Glutamatergic neuron (in vitro differentiated cells): ENCODE measurements around the gene NUAK1. TPM values are rescaled to one million over a fixed set of nuclear protein-coding genes. Genes with fewer than 3 reads are reported as not detected.

ENCODE experiments used
- DNase-seq: peaks from one replicate; pipeline ENCODE4 v3.0.0; 2022
- H3K27ac Mint-ChIP-seq: one replicate; pipeline ENCODE4 v1.8.0; 2020; ENCODE audit warnings: mild to moderate bottlenecking, mixed read lengths, inconsistent platforms; ENCODE audit not compliant: unreplicated experiment
- H3K27me3 Mint-ChIP-seq: one replicate; pipeline ENCODE4 v1.8.0; 2020; ENCODE audit warnings: mild to moderate bottlenecking, moderate library complexity, mixed read lengths, inconsistent platforms; ENCODE audit not compliant: unreplicated experiment
- H3K36me3 Mint-ChIP-seq: one replicate; pipeline ENCODE4 v1.8.0; 2020; ENCODE audit warnings: mild to moderate bottlenecking, mixed read lengths, inconsistent platforms; ENCODE audit not compliant: unreplicated experiment
- H3K4me1 Mint-ChIP-seq: one replicate; pipeline ENCODE4 v1.8.0; 2020; ENCODE audit warnings: mild to moderate bottlenecking, low read depth, mixed read lengths, inconsistent platforms; ENCODE audit not compliant: unreplicated experiment
- H3K4me3 Mint-ChIP-seq: one replicate; pipeline ENCODE4 v1.8.0; 2020; ENCODE audit warnings: mild to moderate bottlenecking, mixed read lengths, inconsistent platforms; ENCODE audit not compliant: unreplicated experiment
- H3K9me3 Mint-ChIP-seq: one replicate; pipeline ENCODE4 v1.8.0; 2020; ENCODE audit warnings: mild to moderate bottlenecking, moderate library complexity, mixed read lengths, inconsistent platforms; ENCODE audit not compliant: unreplicated experiment
- total RNA-seq: library from RNA; stranded (reverse); fragmentation: NEBNext Ultra II Directional; extraction: Animal tissue kit (Norgen Biotek cat#: 25700); gene quantifications from one replicate; pipeline ENCODE4 v1.2.1, GENCODE V29; 2021; ENCODE audit not compliant: unreplicated experiment
- TF ChIP-seq, protein P1 (sequence below): fragments of 200-600 bp; sonication (generic); IDR thresholded peaks from one replicate; pipeline ENCODE4 v1.5.0; 2021; ENCODE audit not compliant: partially characterized antibody, unreplicated experiment

NUAK1 gene
- total RNA-seq, 1 donor from 2014 or later: 18.8 TPM

DNA sequence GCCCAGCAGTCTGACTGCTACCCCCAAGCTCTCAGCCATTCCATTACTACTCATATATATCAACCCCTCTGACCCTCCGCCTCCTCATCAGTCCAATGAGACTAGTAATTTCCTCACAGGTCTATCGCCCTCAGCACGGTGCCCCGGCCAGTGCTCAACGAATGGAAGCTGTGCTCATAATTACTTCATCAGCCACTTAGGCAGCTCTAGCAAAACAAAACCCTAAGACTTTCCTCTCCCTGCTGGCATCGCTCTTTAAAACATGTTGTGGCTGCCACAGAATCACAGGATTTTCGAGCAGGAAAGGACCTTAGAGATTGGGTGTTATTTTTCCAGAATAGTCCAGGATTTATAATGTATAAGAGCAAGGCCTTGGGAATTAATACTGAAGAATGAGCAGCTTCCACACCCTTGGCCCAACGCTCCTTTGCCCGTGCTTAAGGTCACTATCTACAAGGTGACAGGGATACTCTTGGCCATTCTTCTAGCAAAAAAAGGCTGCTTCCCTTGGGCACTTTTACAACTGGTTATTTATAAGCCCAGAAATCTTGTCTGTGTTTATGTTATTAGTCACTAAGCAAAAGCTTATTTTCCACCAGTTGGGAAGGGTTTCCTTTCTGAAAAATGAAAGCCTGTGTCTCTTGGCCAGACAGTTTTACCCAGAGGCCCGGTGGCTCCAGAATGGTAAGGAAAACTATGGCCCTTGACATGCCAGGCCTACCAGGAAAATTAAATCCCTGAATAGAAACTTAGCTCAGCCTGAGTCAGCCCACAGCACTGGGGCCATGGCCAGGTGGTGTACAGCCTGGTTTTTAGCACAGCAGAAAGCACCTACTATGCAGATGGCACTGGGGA lies 47.9 kb downstream of the NUAK1 start:
- H3K36me3 Mint-ChIP-seq: peaks cover 4% of the 10 kb centered on the region
- peaks cover 3% of the 10 kb centered on the region for H3K9me3 Mint-ChIP-seq
- H3K27ac Mint-ChIP-seq: no peak overlapping the region
- TF ChIP-seq, protein P1, sequence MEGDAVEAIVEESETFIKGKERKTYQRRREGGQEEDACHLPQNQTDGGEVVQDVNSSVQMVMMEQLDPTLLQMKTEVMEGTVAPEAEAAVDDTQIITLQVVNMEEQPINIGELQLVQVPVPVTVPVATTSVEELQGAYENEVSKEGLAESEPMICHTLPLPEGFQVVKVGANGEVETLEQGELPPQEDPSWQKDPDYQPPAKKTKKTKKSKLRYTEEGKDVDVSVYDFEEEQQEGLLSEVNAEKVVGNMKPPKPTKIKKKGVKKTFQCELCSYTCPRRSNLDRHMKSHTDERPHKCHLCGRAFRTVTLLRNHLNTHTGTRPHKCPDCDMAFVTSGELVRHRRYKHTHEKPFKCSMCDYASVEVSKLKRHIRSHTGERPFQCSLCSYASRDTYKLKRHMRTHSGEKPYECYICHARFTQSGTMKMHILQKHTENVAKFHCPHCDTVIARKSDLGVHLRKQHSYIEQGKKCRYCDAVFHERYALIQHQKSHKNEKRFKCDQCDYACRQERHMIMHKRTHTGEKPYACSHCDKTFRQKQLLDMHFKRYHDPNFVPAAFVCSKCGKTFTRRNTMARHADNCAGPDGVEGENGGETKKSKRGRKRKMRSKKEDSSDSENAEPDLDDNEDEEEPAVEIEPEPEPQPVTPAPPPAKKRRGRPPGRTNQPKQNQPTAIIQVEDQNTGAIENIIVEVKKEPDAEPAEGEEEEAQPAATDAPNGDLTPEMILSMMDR: no peak
- H3K4me3 Mint-ChIP-seq: no peak overlapping the region
- peaks cover 3% of the 10 kb centered on the region for H3K27me3 Mint-ChIP-seq
- DNase-seq: no peak
- peaks cover 2% of the 10 kb centered on the region for H3K4me1 Mint-ChIP-seq

DNA sequence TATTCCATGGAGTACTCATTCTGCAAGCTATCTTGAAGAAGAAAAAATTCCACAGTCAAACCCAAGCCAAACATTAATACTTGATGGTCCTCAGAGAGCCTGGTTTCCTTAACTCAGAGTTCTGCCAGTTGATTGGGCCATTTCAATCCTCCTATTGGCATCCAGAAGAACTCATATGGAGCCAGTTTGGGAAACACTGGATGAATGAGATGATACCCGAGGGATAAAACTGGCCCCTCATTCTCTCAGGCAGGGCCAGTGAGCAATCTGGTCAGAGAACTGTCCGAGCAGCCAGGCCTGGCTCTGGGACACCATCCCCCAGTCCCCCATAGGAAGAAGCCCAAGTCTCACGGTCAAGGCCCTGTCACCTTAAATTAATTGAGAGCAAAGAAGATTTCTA lies 48.8 kb downstream of the NUAK1 start:
- Mint-ChIP-seq H3K4me1 (peaks cover 2% of the 10 kb centered on the region), H3K9me3 (peaks cover 1% of the 10 kb centered on the region), H3K27ac (no peak overlapping the region), H3K4me3 (no peak overlapping the region), H3K27me3 (no peaks in the 10 kb centered on the region), H3K36me3 (peaks cover 4% of the 10 kb centered on the region)
- TF ChIP-seq, protein P1: no peak
- no peak for DNase-seq

DNA sequence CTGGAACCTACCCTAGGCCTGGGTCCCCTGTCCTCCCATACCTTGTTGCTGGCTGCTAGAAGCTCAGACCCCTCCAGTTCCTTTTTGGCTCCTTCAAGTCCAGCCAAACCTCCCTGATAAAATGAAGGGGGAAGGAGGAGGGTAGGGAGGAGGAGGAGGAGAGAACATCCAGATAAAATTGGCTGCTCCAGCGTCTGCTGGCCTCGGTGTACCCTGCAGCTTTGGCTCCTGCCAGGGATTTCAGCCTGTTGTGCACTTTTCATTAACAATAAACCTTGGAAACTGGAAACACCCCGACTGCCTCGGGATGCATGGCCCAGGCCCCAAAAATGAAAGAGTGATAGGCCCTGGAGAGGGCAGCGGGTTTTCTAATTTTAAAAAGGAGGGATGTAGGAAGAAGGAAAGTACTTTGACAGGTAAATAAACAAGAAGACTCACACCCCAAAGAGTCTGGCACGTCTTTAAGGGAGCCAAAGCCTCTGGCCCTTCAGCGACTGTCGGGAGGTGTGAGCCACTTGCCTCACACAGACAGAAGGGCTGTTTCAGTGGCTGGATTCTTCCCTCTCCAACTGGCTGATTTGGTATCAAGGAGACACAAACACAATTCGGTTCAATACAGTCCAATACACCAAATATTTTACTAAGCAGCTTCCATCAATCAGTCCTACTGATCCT lies 49.8 kb downstream of the NUAK1 start:
- no peak overlapping the region for H3K4me3 Mint-ChIP-seq
- H3K9me3 Mint-ChIP-seq: no peaks in the 10 kb centered on the region
- no peak overlapping the region for H3K27ac Mint-ChIP-seq

DNA sequence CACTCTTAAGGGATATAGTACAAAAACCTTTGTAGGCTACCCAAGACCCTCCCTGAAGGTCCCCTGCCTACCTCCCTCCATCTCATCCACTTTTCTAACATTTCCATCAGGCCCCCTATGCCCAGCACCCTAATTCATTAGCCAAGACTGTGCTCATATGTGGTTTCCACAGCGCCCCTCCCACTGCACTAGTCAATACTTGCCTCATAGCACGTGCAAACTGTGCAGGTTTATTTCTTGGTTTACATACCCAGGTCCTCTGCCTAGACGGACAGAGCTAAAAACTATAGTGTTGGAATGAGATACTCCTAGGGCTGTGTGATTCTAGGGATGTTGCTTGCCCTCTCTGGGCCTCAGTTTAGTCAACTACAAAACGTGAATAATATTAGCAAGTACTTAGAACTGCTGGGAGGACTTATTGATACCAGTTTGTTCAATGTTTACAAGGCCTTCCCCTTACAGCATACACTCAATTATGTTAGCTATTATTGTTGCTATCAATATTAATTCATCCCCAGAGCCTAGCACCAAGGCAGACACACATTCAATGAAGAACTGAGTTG lies 50.4 kb downstream of the NUAK1 start:
- Mint-ChIP-seq H3K27ac (no peak overlapping the region), H3K9me3 (no peaks in the 10 kb centered on the region)

More for the DNA sequence above, 49.8 kb downstream of the NUAK1 start:
- TF ChIP-seq, protein P1: no peak
- Mint-ChIP-seq H3K27me3 (no peaks in the 10 kb centered on the region), H3K36me3 (peaks cover under 1% of the 10 kb centered on the region), H3K4me1 (peaks cover 2% of the 10 kb centered on the region)
- DNase-seq: no peak

More for the DNA sequence above, 50.4 kb downstream of the NUAK1 start:
- TF ChIP-seq, protein P1: no peak
- no peaks in the 10 kb centered on the region for H3K27me3 Mint-ChIP-seq
- H3K4me1 Mint-ChIP-seq: peaks cover 7% of the 10 kb centered on the region
- no peaks in the 10 kb centered on the region for H3K36me3 Mint-ChIP-seq
- no peak overlapping the region for H3K4me3 Mint-ChIP-seq
- DNase-seq: no peak
